Measurements from ENCODE around the gene TAOK2. TPM values are rescaled to one million over a fixed set of nuclear protein-coding genes. Genes with fewer than 3 reads are reported as not detected.

The TAOK2 gene
- total and polyA plus RNA-seq, 2 experiments from 2014 or later, result 13.6 to 57.9 TPM

DNA sequence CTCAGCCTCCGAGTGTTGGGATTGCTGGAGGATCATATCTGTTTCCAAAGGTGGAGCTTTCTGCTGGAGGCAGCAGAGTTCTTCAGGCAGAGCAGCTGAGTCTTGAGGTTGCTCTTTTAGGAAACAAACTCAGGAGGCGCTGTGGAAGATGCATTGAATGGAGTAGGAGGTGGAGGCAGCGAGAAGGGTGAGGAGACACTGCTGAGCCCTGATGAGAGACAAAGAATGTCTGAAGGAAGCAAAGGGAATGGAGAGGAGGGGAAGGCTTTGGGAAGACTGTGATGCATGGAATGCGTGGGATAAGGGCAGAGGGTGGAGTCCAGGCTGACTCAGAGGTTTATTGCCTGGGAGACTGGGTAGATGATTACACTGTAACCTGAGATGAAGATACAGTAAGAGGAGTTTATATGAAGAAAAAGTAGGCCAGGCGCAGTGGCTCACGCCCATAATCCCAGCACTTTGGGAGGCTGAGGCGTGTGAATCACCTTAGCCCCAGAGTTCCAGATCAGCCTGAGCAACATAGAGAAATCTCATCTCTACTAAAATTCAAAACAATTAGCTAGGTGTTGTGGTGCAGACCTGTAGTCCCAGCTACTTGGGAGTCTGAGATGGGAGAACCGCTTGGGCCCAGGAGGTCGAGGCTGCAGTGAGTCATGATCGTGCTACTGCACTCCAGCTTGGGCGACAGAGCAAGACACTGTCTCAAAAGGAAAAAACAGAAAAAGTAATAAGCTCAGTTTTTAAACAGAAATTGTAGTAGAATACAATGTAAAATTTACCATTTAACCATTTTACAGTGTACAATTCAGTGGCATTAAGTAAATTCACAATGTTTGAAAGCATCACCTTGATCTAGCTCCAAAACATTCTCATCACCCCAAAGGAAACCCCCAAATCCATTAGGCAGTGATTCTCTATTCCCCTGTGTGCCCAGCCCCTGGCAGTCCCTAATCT, 29.5 kb upstream of the TAOK2 start:
- Histone ChIP-seq H3K4me2 (ENCODE audit: unreplicated experiment) (peak overlapping the region; percentile 77), H3K4me1 (ENCODE audit: insufficient read depth) (peaks cover 17% of the 10 kb centered on the region), H3F3A (ENCODE audit: insufficient read depth) (peaks cover 19% of the 10 kb centered on the region), H2AFZ (peak overlapping the region; percentile 75), H3K27me3 (replicated peaks; ENCODE audit: insufficient read depth) (no peaks in the 10 kb centered on the region), H3K4me3 (peak overlapping the region; percentile 45), H3K9me2 (ENCODE audit: insufficient read depth) (no peaks in the 10 kb centered on the region), H3K36me3 (ENCODE audit: low read depth) (no peaks in the 10 kb centered on the region), H3K9me3 (ENCODE audit: low read depth) (no peaks in the 10 kb centered on the region), H3K79me2 (ENCODE audit: insufficient read depth) (no peaks in the 10 kb centered on the region), H3K9ac (peak overlapping the region; percentile 76), H4K20me1 (ENCODE audit: insufficient read depth) (no peaks in the 10 kb centered on the region), H3K27ac (peak overlapping the region; percentile 95)
- in situ Hi-C loops (cut with MboI), result no loop called here
- DNase-seq, result peak; percentile 98
- WGBS, 2 experiments (ENCODE audit: low coverage in 1 of 2, low lambda C conversion rate in 2 of 2, missing lambda C conversion rate in 2 of 2), result 11 to 16% methylated on average over 11 of the region's 11 CpGs
- TF ChIP-seq EZH2phosphoT487 (IDR thresholded peaks at IDR 0.05; ENCODE audit: insufficient read depth, low read depth) (no peak), EZH2 (IDR thresholded peaks at IDR 0.05; ENCODE audit: insufficient read depth, poor library complexity, severe bottlenecking) (no peak)

DNA sequence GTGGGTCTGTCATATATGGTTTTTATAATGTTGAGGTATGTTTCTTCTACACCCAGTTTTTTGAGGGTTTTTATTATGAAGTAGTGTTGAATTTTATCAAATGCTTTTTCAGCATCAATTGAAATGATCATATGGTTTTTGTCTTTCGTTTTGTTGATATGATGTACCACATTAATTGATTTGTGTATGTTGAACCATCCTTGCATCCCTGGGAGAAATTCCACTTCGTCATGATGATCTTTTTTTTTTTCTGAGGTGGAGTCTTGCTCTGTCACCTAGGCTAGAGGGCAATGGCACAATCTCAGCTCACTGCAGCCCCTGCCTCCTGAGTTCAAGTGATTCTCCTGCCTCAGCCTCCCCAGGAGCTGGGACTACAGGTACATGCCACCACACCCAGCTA, 25.8 kb upstream of the TAOK2 start:
- H3K79me2 ChIP-seq (ENCODE audit: insufficient read depth), result no peaks in the 10 kb centered on the region
- H3F3A ChIP-seq (ENCODE audit: insufficient read depth), result peaks cover 19% of the 10 kb centered on the region
- H3K4me1 ChIP-seq (ENCODE audit: insufficient read depth), result peaks cover 17% of the 10 kb centered on the region
- H3K9ac ChIP-seq, result no peak overlapping the region
- WGBS, 2 experiments (ENCODE audit: low coverage in 1 of 2, low lambda C conversion rate in 2 of 2, missing lambda C conversion rate in 2 of 2), result 39 to 43% methylated on average over 2 of the region's 2 CpGs
- H3K9me2 ChIP-seq (ENCODE audit: insufficient read depth), result no peaks in the 10 kb centered on the region
- H3K27ac ChIP-seq, result no peak overlapping the region
- H3K9me3 ChIP-seq (ENCODE audit: low read depth), result no peaks in the 10 kb centered on the region
- DNase-seq, result no peak
- H2AFZ ChIP-seq, result no peak overlapping the region
- in situ Hi-C loops (cut with MboI), result no loop called here
- no peak for TF ChIP-seq EZH2phosphoT487 (IDR thresholded peaks at IDR 0.05; ENCODE audit: insufficient read depth, low read depth)
- no peak for TF ChIP-seq EZH2 (IDR thresholded peaks at IDR 0.05; ENCODE audit: insufficient read depth, poor library complexity, severe bottlenecking)
- no peak overlapping the region for H3K4me3 ChIP-seq
- no peak overlapping the region for H3K4me2 ChIP-seq (ENCODE audit: unreplicated experiment)
- no peaks in the 10 kb centered on the region for H3K27me3 ChIP-seq (replicated peaks; ENCODE audit: insufficient read depth)
- no peaks in the 10 kb centered on the region for H3K36me3 ChIP-seq (ENCODE audit: low read depth)
- H4K20me1 ChIP-seq (ENCODE audit: insufficient read depth), result no peaks in the 10 kb centered on the region

DNA sequence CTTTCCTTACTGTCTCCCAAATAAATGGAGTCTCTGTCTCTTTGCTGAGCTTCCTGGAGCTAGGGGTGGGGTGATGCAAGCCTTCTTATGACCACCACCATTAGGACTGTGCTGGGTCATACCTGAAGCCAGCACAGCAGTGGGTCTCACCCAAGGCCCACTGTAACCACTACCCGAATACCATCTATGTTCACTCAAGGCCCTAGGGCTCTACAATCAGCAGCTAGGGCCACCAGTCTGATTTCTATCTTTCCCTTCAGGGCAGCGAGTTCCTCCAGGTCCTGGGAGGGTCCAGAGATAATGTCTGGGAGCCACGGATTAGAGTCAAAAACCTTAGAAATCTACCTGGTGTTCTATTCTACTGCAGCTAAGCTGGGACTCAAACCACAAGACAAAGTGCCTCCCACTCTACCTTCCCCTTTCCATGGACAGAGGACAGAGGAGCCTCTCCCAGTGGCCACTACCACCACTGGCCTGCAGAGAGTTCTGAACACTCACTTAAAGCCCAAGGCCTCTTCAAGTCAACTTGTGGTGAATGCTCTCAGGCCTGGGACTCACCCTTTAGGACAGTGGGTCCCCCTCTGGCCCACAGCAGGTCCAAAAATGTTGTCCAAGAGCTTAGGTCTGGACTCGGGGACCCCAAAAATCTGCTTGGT, 22.7 kb upstream of the TAOK2 start:
- Histone ChIP-seq H3K79me2 (ENCODE audit: insufficient read depth) (no peaks in the 10 kb centered on the region), H2AFZ (no peak overlapping the region), H3K27ac (no peak overlapping the region), H3K4me3 (no peak overlapping the region), H3F3A (ENCODE audit: insufficient read depth) (no peaks in the 10 kb centered on the region), H4K20me1 (ENCODE audit: insufficient read depth) (no peaks in the 10 kb centered on the region), H3K9me2 (ENCODE audit: insufficient read depth) (no peaks in the 10 kb centered on the region), H3K4me1 (ENCODE audit: insufficient read depth) (no peaks in the 10 kb centered on the region), H3K9ac (no peak overlapping the region), H3K27me3 (replicated peaks; ENCODE audit: insufficient read depth) (no peaks in the 10 kb centered on the region), H3K9me3 (ENCODE audit: low read depth) (no peaks in the 10 kb centered on the region), H3K4me2 (ENCODE audit: unreplicated experiment) (no peak overlapping the region), H3K36me3 (ENCODE audit: low read depth) (no peaks in the 10 kb centered on the region)
- in situ Hi-C loops (cut with MboI), result no loop called here
- TF ChIP-seq EZH2 (IDR thresholded peaks at IDR 0.05; ENCODE audit: insufficient read depth, poor library complexity, severe bottlenecking), result no peak
- TF ChIP-seq EZH2phosphoT487 (IDR thresholded peaks at IDR 0.05; ENCODE audit: insufficient read depth, low read depth), result no peak
- DNase-seq, result no peak
- WGBS, 2 experiments (ENCODE audit: low coverage in 1 of 2, low lambda C conversion rate in 2 of 2, missing lambda C conversion rate in 2 of 2), result 50 to 62% methylated on average over 4 of the region's 4 CpGs

DNA sequence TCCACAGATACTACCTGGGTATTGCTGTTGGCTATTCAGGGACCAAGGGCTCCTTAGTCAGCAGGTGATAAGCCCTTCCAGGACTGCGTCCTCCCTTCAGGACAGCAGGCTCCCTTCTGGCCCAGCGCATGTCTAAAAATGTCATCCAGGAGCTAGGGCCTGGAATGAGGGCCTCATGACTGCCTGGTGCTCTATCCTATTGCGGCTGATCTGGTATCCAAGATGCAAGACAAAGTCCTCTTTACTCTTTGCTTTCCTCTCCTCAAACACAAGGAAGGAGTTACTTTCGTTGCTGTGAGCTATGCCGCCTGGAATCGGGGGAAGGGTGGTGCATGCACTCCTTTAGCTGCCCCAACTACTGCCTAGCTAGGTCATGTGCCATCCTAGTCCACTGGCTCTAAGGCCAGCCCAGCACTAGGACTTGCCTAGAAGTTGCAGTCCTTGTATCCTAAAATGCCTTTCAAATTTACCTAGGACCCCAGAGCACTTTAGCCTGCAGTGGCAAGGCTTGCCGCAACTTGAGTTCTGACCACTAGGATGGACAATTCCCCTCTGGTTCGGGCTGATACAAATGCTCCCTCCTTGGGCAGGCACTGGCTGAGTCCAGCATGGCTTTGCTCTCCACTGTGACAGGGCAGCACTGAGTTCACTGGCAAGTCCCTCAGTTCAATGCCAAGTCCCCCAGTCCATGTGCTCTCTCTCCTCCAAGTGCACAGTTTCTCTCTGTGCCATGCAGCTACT, 21.9 kb upstream of the TAOK2 start:
- Histone ChIP-seq H3K27ac (no peak overlapping the region), H2AFZ (no peak overlapping the region), H4K20me1 (ENCODE audit: insufficient read depth) (no peaks in the 10 kb centered on the region), H3K4me3 (no peak overlapping the region), H3K36me3 (ENCODE audit: low read depth) (no peaks in the 10 kb centered on the region), H3K9me3 (ENCODE audit: low read depth) (no peaks in the 10 kb centered on the region), H3F3A (ENCODE audit: insufficient read depth) (no peaks in the 10 kb centered on the region), H3K9me2 (ENCODE audit: insufficient read depth) (no peaks in the 10 kb centered on the region), H3K9ac (no peak overlapping the region), H3K79me2 (ENCODE audit: insufficient read depth) (no peaks in the 10 kb centered on the region), H3K27me3 (replicated peaks; ENCODE audit: insufficient read depth) (no peaks in the 10 kb centered on the region), H3K4me2 (ENCODE audit: unreplicated experiment) (no peak overlapping the region), H3K4me1 (ENCODE audit: insufficient read depth) (no peaks in the 10 kb centered on the region)
- TF ChIP-seq EZH2phosphoT487 (IDR thresholded peaks at IDR 0.05; ENCODE audit: insufficient read depth, low read depth) (no peak), EZH2 (IDR thresholded peaks at IDR 0.05; ENCODE audit: insufficient read depth, poor library complexity, severe bottlenecking) (no peak)
- DNase-seq, result no peak
- in situ Hi-C loops (cut with MboI), result no loop called here
- WGBS, 2 experiments (ENCODE audit: low coverage in 1 of 2, low lambda C conversion rate in 2 of 2, missing lambda C conversion rate in 2 of 2), result 75 to 87% methylated on average over 8 of the region's 8 CpGs

Measured in GM23248 (cell line).